WTC11 (cell line): ENCODE results near the gene PRKCE. TPM values are rescaled to one million over a fixed set of nuclear protein-coding genes. Genes with fewer than 3 reads are reported as not detected.

Source experiments
- ATAC-seq: fragments of 200-7000 bp; cut with Tn5 transposase; 2 replicates; pipeline ENCODE4 v1.10.0; 2021; ENCODE audit warnings: mild to moderate bottlenecking, moderate library complexity
- CTCF ChIA-PET: fragments of 300-600 bp; sonication (Branson Sonifier 250); formaldehyde crosslinking; loops from one replicate; lab custom pipeline; 2021; ENCODE audit warnings: antibody characterized with exemption; lab: Charles Lee
- POLR2A ChIA-PET: fragments of 350-600 bp; sonication (Branson Sonifier 250); formaldehyde crosslinking; loops from one replicate; lab custom pipeline; 2021; ENCODE audit warnings: antibody characterized with exemption; lab: Charles Lee
- DNase-seq: peaks from one replicate; pipeline ENCODE4 v3.0.0; 2021; ENCODE audit warnings: low spot score
- H3K27ac Mint-ChIP-seq: 2 replicates; pipeline ENCODE4 v1.8.0; 2021; ENCODE audit warnings: mixed read lengths
- H3K27me3 Mint-ChIP-seq: 2 replicates; pipeline ENCODE4 v1.8.0; 2021; ENCODE audit warnings: low read depth, mild to moderate bottlenecking, moderate library complexity, mixed read lengths
- H3K36me3 Mint-ChIP-seq: 2 replicates; pipeline ENCODE4 v1.8.0; 2021; ENCODE audit warnings: mixed read lengths
- H3K4me1 Mint-ChIP-seq: 2 replicates; pipeline ENCODE4 v1.8.0; 2022; ENCODE audit warnings: mixed read lengths
- H3K4me3 Mint-ChIP-seq: 2 replicates; pipeline ENCODE4 v1.8.0; 2021; ENCODE audit warnings: mild to moderate bottlenecking, moderate library complexity, mixed read lengths
- H3K9me3 Mint-ChIP-seq: 2 replicates; pipeline ENCODE4 v1.8.0; 2021; ENCODE audit warnings: mixed read lengths
- E2F4 ChIP-seq: sonication (generic); formaldehyde crosslinking; IDR thresholded peaks from 2 replicates; pipeline ENCODE4 v1.8.1; 2022; ENCODE audit warnings: low read depth, mild to moderate bottlenecking, moderate library complexity, missing genetic modification reagents, borderline replicate concordance
- ELF4 ChIP-seq: sonication (generic); formaldehyde crosslinking; IDR thresholded peaks from 2 replicates; pipeline ENCODE4 v1.8.1; 2022; ENCODE audit warnings: low read depth, mild to moderate bottlenecking, moderate library complexity, missing genetic modification reagents
- EMX1 ChIP-seq: fragments of 250-450 bp; sonication (Bioruptor Pico); IDR thresholded peaks from 2 replicates; pipeline ENCODE4 v1.8.0; 2021; ENCODE audit warnings: mild to moderate bottlenecking
- ETV6 ChIP-seq: sonication (generic); formaldehyde crosslinking; IDR thresholded peaks from 2 replicates; pipeline ENCODE4 v1.8.1; 2022; ENCODE audit warnings: mild to moderate bottlenecking, missing genetic modification reagents
- FOXK1 ChIP-seq: sonication (generic); formaldehyde crosslinking; IDR thresholded peaks from 2 replicates; pipeline ENCODE4 v1.8.0; 2022; ENCODE audit warnings: mild to moderate bottlenecking, moderate library complexity, missing genetic modification reagents
- GTF2I ChIP-seq: fragments of 250-450 bp; sonication (Bioruptor Pico); conservative IDR thresholded peaks from 2 replicates; pipeline ENCODE4 v1.4.0; 2021; ENCODE audit warnings: mild to moderate bottlenecking
- MXD4 ChIP-seq: fragments of 250-450 bp; sonication (Bioruptor Pico); IDR thresholded peaks from 2 replicates; pipeline ENCODE4 v1.8.0; 2021; ENCODE audit warnings: mild to moderate bottlenecking, moderate library complexity, borderline replicate concordance
- MYBL2 ChIP-seq: sonication (generic); formaldehyde crosslinking; IDR thresholded peaks from 2 replicates; pipeline ENCODE4 v1.8.1; 2023; ENCODE audit warnings: mild to moderate bottlenecking, moderate library complexity, missing genetic modification reagents
- OVOL2 ChIP-seq: fragments of 250-450 bp; sonication (Bioruptor Pico); IDR thresholded peaks from 2 replicates; pipeline ENCODE4 v1.9.0; 2021; ENCODE audit warnings: mild to moderate bottlenecking, borderline replicate concordance
- PRDM15 ChIP-seq: sonication (generic); formaldehyde crosslinking; IDR thresholded peaks from 2 replicates; pipeline ENCODE4 v1.8.0; 2022; ENCODE audit warnings: missing genetic modification reagents
- RELA ChIP-seq: sonication (generic); formaldehyde crosslinking; IDR thresholded peaks from 2 replicates; pipeline ENCODE4 v1.8.1; 2022; ENCODE audit warnings: missing genetic modification reagents, mild to moderate bottlenecking, borderline replicate concordance
- SMAD4 ChIP-seq: sonication (generic); formaldehyde crosslinking; IDR thresholded peaks from 2 replicates; pipeline ENCODE4 v1.8.0; 2022; ENCODE audit warnings: mild to moderate bottlenecking, missing genetic modification reagents
- STAT6 ChIP-seq: sonication (generic); formaldehyde crosslinking; conservative IDR thresholded peaks from 2 replicates; pipeline ENCODE4 v1.8.1; 2023; ENCODE audit warnings: mild to moderate bottlenecking, low read depth, missing genetic modification reagents, moderate library complexity
- TP53 ChIP-seq: sonication (generic); formaldehyde crosslinking; IDR thresholded peaks from 2 replicates; pipeline ENCODE4 v1.8.1; 2023; ENCODE audit warnings: mild to moderate bottlenecking, missing genetic modification reagents
- ZNF423 ChIP-seq: fragments of 250-450 bp; sonication (Bioruptor Pico); IDR thresholded peaks from 2 replicates; pipeline ENCODE4 v2.1.2; 2022; ENCODE audit warnings: mild to moderate bottlenecking, moderate library complexity
- total RNA-seq: library from RNA; stranded (reverse); gene quantifications from 3 replicates; pipeline ENCODE4 v1.2.3, GENCODE V29; 2021
- TF ChIP-seq, protein P1 (sequence below): sonication (generic); formaldehyde crosslinking; IDR thresholded peaks from 2 replicates; pipeline ENCODE4 v1.8.1; 2023; ENCODE audit warnings: mild to moderate bottlenecking, missing genetic modification reagents, moderate library complexity
- TF ChIP-seq, protein P2 (sequence below): sonication (generic); formaldehyde crosslinking; IDR thresholded peaks from 2 replicates; pipeline ENCODE4 v1.8.0; 2023; ENCODE audit warnings: missing genetic modification reagents, mild to moderate bottlenecking, borderline replicate concordance
- TF ChIP-seq, protein P3 (sequence below): sonication (generic); formaldehyde crosslinking; IDR thresholded peaks from 2 replicates; pipeline ENCODE4 v1.8.0; 2022; ENCODE audit warnings: mild to moderate bottlenecking, missing genetic modification reagents
- TF ChIP-seq, protein P4 (sequence below): sonication (generic); formaldehyde crosslinking; IDR thresholded peaks from 2 replicates; pipeline ENCODE4 v1.8.0; 2023; ENCODE audit warnings: missing genetic modification reagents

Gene PRKCE
- total RNA-seq, 1 experiment from 2014 or later: 5.8 TPM

GRCh38 chr2:45793305-45793962, 142.0 kb downstream of the PRKCE start:
- no peaks in the 10 kb centered on the region for H3K9me3 Mint-ChIP-seq
- TF ChIP-seq STAT6 (CRISPR knock-in tag) (no peak), ZNF423 (no peak), FOXK1 (CRISPR knock-in tag) (no peak), RELA (no peak), MYBL2 (CRISPR knock-in tag) (no peak), TP53 (CRISPR knock-in tag) (no peak)
- TF ChIP-seq, all 79 proteins: peak for 0
- ChIA-PET POLR2A (no interaction called here), CTCF (interaction anchor here (2.1 kb wide), 1 partner anchor 15 kb away, joined by 9 read pairs; no protein-coding TSS in a partner anchor)
- Mint-ChIP-seq H3K27ac (no peak overlapping the region; the same call in 1 of the 2 replicates), H3K4me3 (no peak overlapping the region), H3K36me3 (no peaks in the 10 kb centered on the region), H3K27me3 (no peaks in the 10 kb centered on the region), H3K4me1 (peaks cover 8% of the 10 kb centered on the region)
- DNase-seq (no peak), ATAC-seq (no peak)

- POLR2A ChIA-PET: no interaction called here
- H3K9me3 Mint-ChIP-seq: no peaks in the 10 kb centered on the region
- H3K4me1 Mint-ChIP-seq: peaks cover 8% of the 10 kb centered on the region
- no peaks in the 10 kb centered on the region for H3K27me3 Mint-ChIP-seq
- DNase-seq (no peak), ATAC-seq (no peak)
- H3K36me3 Mint-ChIP-seq: no peaks in the 10 kb centered on the region
- H3K4me3 Mint-ChIP-seq: no peak overlapping the region
- H3K27ac Mint-ChIP-seq: no peak overlapping the region
- CTCF ChIA-PET: interaction anchor here (2.1 kb wide), 1 partner anchor 16 kb away, joined by 9 read pairs; no protein-coding TSS in a partner anchor
- TF ChIP-seq, protein P1, sequence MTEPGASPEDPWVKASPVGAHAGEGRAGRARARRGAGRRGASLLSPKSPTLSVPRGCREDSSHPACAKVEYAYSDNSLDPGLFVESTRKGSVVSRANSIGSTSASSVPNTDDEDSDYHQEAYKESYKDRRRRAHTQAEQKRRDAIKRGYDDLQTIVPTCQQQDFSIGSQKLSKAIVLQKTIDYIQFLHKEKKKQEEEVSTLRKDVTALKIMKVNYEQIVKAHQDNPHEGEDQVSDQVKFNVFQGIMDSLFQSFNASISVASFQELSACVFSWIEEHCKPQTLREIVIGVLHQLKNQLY (CRISPR knock-in tag): no peak
- TF ChIP-seq E2F4 (CRISPR knock-in tag) (no peak), MXD4 (no peak), GTF2I (no peak), SMAD4 (no peak), OVOL2 (CRISPR knock-in tag) (no peak), ETV6 (CRISPR knock-in tag) (no peak), EMX1 (CRISPR knock-in tag) (no peak), ELF4 (no peak), FOXK1 (CRISPR knock-in tag) (no peak), PRDM15 (CRISPR knock-in tag) (no peak)
- TF ChIP-seq, protein P2, sequence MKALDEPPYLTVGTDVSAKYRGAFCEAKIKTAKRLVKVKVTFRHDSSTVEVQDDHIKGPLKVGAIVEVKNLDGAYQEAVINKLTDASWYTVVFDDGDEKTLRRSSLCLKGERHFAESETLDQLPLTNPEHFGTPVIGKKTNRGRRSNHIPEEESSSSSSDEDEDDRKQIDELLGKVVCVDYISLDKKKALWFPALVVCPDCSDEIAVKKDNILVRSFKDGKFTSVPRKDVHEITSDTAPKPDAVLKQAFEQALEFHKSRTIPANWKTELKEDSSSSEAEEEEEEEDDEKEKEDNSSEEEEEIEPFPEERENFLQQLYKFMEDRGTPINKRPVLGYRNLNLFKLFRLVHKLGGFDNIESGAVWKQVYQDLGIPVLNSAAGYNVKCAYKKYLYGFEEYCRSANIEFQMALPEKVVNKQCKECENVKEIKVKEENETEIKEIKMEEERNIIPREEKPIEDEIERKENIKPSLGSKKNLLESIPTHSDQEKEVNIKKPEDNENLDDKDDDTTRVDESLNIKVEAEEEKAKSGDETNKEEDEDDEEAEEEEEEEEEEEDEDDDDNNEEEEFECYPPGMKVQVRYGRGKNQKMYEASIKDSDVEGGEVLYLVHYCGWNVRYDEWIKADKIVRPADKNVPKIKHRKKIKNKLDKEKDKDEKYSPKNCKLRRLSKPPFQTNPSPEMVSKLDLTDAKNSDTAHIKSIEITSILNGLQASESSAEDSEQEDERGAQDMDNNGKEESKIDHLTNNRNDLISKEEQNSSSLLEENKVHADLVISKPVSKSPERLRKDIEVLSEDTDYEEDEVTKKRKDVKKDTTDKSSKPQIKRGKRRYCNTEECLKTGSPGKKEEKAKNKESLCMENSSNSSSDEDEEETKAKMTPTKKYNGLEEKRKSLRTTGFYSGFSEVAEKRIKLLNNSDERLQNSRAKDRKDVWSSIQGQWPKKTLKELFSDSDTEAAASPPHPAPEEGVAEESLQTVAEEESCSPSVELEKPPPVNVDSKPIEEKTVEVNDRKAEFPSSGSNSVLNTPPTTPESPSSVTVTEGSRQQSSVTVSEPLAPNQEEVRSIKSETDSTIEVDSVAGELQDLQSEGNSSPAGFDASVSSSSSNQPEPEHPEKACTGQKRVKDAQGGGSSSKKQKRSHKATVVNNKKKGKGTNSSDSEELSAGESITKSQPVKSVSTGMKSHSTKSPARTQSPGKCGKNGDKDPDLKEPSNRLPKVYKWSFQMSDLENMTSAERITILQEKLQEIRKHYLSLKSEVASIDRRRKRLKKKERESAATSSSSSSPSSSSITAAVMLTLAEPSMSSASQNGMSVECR (CRISPR knock-in tag): no peak
- TF ChIP-seq, protein P3, sequence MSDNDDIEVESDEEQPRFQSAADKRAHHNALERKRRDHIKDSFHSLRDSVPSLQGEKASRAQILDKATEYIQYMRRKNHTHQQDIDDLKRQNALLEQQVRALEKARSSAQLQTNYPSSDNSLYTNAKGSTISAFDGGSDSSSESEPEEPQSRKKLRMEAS (CRISPR knock-in tag): no peak
- TF ChIP-seq, protein P4, sequence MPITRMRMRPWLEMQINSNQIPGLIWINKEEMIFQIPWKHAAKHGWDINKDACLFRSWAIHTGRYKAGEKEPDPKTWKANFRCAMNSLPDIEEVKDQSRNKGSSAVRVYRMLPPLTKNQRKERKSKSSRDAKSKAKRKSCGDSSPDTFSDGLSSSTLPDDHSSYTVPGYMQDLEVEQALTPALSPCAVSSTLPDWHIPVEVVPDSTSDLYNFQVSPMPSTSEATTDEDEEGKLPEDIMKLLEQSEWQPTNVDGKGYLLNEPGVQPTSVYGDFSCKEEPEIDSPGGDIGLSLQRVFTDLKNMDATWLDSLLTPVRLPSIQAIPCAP (CRISPR knock-in tag): no peak
Measured at GRCh38 chr2:45794134-45794617, 142.7 kb downstream of the PRKCE start.
